ENCODE measurements around the gene TMCO1. TPM values are rescaled to one million over a fixed set of nuclear protein-coding genes. Genes with fewer than 3 reads are reported as not detected.

TMCO1 gene
- total and polyA plus RNA-seq, 4 donors = 47.6 to 84.5 (median 64.5) TPM

DNA sequence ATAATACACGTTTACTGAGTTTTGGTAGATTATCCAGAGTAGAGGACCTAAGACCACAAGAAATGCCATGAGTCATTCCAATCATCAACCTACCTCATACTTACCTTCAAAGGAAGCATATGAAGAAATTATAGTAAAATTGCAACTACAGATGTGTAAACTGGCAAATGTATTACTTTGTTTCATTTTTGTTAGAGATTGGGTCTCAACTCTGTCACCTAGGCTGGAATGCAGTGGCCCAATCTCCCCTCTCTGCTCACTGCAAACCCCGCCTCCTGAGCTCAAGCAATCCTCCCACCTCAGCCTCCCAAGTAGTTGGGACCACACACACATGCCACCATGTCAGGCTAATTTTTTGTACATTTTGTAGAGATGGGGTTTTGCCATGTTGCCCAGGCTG lies 5.2 kb downstream of the TMCO1 start:
- peaks cover 4 to 21% (median 14%) of the 10 kb centered on the region in 4 donors for H3K36me3 ChIP-seq (ENCODE audit: control insufficient read depth in 4 of 4, insufficient read depth in 4 of 4, low read length in 4 of 4)
- H3K4me3 ChIP-seq = no peak overlapping the region
- H3K9me3 ChIP-seq (ENCODE audit: control insufficient read depth in 4 of 4, insufficient read depth in 3 of 4, low read length in 3 of 4) = no peaks in the 10 kb centered on the region
- TF ChIP-seq, protein P1, sequence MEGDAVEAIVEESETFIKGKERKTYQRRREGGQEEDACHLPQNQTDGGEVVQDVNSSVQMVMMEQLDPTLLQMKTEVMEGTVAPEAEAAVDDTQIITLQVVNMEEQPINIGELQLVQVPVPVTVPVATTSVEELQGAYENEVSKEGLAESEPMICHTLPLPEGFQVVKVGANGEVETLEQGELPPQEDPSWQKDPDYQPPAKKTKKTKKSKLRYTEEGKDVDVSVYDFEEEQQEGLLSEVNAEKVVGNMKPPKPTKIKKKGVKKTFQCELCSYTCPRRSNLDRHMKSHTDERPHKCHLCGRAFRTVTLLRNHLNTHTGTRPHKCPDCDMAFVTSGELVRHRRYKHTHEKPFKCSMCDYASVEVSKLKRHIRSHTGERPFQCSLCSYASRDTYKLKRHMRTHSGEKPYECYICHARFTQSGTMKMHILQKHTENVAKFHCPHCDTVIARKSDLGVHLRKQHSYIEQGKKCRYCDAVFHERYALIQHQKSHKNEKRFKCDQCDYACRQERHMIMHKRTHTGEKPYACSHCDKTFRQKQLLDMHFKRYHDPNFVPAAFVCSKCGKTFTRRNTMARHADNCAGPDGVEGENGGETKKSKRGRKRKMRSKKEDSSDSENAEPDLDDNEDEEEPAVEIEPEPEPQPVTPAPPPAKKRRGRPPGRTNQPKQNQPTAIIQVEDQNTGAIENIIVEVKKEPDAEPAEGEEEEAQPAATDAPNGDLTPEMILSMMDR (IDR thresholded peaks at IDR 0.05; ENCODE audit: control extremely low read depth, extremely low read depth) = no peak
- H3K4me1 ChIP-seq (ENCODE audit: control insufficient read depth in 5 of 5, insufficient read depth in 5 of 5, low read length in 5 of 5) = peaks cover 0 to 10% (median 5%) of the 10 kb centered on the region in 5 donors
- ATAC-seq (ENCODE audit: insufficient read depth, low FRiP score) = no peak
- H3K27me3 ChIP-seq (ENCODE audit: control insufficient read depth in 3 of 3, insufficient read depth in 3 of 3, low read length in 2 of 3) = no peaks in the 10 kb centered on the region
- 88 to 89% methylated on average over 2 of the region's 2 CpGs for WGBS, 2 donors
- H3K9ac ChIP-seq (ENCODE audit: insufficient read depth in 1 of 2, low read length in 2 of 2) = no peak overlapping the region
- H3K27ac ChIP-seq (ENCODE audit: low read depth in 1 of 2, low read length in 1 of 2) = no peak overlapping the region
- no peak for DNase-seq

DNA sequence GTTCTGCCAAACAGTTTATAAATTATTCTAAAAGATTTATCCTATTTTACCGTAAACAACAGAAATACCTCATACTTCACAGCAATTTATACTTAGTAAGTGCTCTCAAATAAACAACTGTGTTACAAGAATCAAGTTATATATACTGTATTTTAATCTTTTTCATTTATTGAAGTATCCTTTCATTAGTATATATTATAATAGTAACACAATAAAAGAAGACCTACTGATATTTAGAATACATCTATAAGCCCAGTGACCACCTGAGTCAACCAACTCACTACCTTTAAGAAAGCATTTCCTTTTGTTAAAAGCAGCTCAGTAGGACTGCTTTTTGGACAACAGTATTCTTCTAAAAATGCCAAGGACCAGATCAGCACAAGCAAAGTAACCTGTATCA lies 5.9 kb downstream of the TMCO1 start:
- Histone ChIP-seq H3K27me3 (ENCODE audit: control insufficient read depth in 3 of 3, insufficient read depth in 3 of 3, low read length in 2 of 3) (no peaks in the 10 kb centered on the region), H3K9me3 (ENCODE audit: control insufficient read depth in 4 of 4, insufficient read depth in 3 of 4, low read length in 3 of 4) (no peaks in the 10 kb centered on the region), H3K4me3 (no peak overlapping the region), H3K27ac (ENCODE audit: low read depth in 1 of 2, low read length in 1 of 2) (no peak overlapping the region), H3K36me3 (ENCODE audit: control insufficient read depth in 4 of 4, insufficient read depth in 4 of 4, low read length in 4 of 4) (peaks cover 7 to 21% (median 14%) of the 10 kb centered on the region in 4 donors), H3K4me1 (ENCODE audit: control insufficient read depth in 5 of 5, insufficient read depth in 5 of 5, low read length in 5 of 5) (peaks cover 0 to 6% (median 0%) of the 10 kb centered on the region in 5 donors), H3K9ac (ENCODE audit: insufficient read depth in 1 of 2, low read length in 2 of 2) (no peak overlapping the region)
- ATAC-seq (ENCODE audit: insufficient read depth, low FRiP score) (no peak), DNase-seq (no peak)
- 94 to 99% methylated on average over 1 of the region's 1 CpG for WGBS, 2 donors
- TF ChIP-seq, protein P1 (IDR thresholded peaks at IDR 0.05; ENCODE audit: control extremely low read depth, extremely low read depth) = no peak

DNA sequence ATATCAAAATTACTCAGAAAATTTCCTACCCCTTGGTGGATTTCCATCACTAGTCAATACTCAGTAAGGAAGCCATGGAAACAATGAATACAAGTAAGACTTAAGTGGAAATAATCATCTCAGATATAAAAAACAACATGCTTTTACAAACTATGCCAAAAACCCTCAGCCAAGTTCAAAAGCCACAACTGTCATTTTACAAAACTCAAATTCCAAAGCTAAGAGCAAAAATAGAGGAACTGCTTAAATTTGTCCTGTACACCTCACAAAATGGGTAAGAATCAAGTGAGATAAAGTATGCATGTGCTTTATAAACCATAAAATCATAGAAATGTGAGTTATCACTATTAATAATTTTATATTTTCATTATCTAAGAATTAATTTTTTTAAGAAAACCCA lies 9.6 kb downstream of the TMCO1 start:
- TF ChIP-seq, protein P1 (IDR thresholded peaks at IDR 0.05; ENCODE audit: control extremely low read depth, extremely low read depth) = no peak
- peaks cover 3 to 7% (median 5%) of the 10 kb centered on the region in 4 donors for H3K36me3 ChIP-seq (ENCODE audit: control insufficient read depth in 4 of 4, insufficient read depth in 4 of 4, low read length in 4 of 4)

DNA sequence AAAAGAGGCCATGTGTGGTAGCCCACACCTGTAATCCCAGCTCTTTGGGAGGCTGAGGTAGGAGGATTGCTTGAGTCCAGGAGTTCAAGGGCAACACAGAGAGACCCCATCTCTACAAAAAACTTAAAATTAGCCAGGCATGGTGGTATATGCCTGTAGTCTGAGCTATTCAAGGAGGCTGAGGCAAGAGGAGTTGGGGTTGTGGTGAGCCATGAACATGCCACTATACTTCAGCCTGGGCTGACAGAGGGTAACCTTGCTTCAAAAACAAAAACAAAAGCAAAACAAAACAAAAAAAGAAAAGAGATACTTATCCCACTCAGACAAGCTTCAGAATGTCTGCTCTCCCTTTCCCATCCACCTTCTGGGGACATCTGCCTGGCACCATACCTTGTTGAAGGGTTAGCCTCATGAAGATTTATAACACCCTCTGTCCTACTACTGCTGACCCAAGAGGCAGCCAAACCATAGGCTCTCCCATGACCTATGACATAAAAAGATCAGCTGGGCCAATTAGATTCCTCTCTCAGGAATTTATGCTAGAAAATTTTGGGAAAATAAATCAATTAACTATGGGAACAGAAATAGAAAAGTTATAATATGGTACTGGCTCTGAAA lies 13.2 kb downstream of the TMCO1 start:
- DNase-seq = no peak
- no peak for ATAC-seq (ENCODE audit: insufficient read depth, low FRiP score)
- H3K27me3 ChIP-seq (ENCODE audit: control insufficient read depth in 3 of 3, insufficient read depth in 3 of 3, low read length in 2 of 3) = no peaks in the 10 kb centered on the region
- no peak overlapping the region for H3K4me3 ChIP-seq
- TF ChIP-seq, protein P1 (IDR thresholded peaks at IDR 0.05; ENCODE audit: control extremely low read depth, extremely low read depth) = no peak
- peaks cover 0 to 2% (median 0%) of the 10 kb centered on the region in 5 donors for H3K4me1 ChIP-seq (ENCODE audit: control insufficient read depth in 5 of 5, insufficient read depth in 5 of 5, low read length in 5 of 5)
- no peak overlapping the region for H3K27ac ChIP-seq (ENCODE audit: low read depth in 1 of 2, low read length in 1 of 2)
- H3K9ac ChIP-seq (ENCODE audit: insufficient read depth in 1 of 2, low read length in 2 of 2) = no peak overlapping the region
- H3K36me3 ChIP-seq (ENCODE audit: control insufficient read depth in 4 of 4, insufficient read depth in 4 of 4, low read length in 4 of 4) = peaks cover 4 to 15% (median 5%) of the 10 kb centered on the region in 4 donors
- no peaks in the 10 kb centered on the region for H3K9me3 ChIP-seq (ENCODE audit: control insufficient read depth in 4 of 4, insufficient read depth in 3 of 4, low read length in 3 of 4)

More for the DNA sequence above, 9.6 kb downstream of the TMCO1 start:
- H3K4me3 ChIP-seq = no peak overlapping the region
- H3K4me1 ChIP-seq (ENCODE audit: control insufficient read depth in 5 of 5, insufficient read depth in 5 of 5, low read length in 5 of 5) = no peaks in the 10 kb centered on the region
- DNase-seq (no peak), ATAC-seq (ENCODE audit: insufficient read depth, low FRiP score) (no peak)
- H3K9me3 ChIP-seq (ENCODE audit: control insufficient read depth in 4 of 4, insufficient read depth in 3 of 4, low read length in 3 of 4) = no peaks in the 10 kb centered on the region
- no peak overlapping the region for H3K27ac ChIP-seq (ENCODE audit: low read depth in 1 of 2, low read length in 1 of 2)
- no peak overlapping the region for H3K9ac ChIP-seq (ENCODE audit: insufficient read depth in 1 of 2, low read length in 2 of 2)
- no peaks in the 10 kb centered on the region for H3K27me3 ChIP-seq (ENCODE audit: control insufficient read depth in 3 of 3, insufficient read depth in 3 of 3, low read length in 2 of 3)
